ENCODE results near the gene ATP11C. TPM values are rescaled to one million over a fixed set of nuclear protein-coding genes. Genes with fewer than 3 reads are reported as not detected.

ATP11C gene
- total and polyA plus RNA-seq, 10 of the 15 experiments (the other 5 are each of a cell fraction or from before 2014, with no cell fraction given), result 16.2 to 44.0 (median 24.8) TPM

GRCh38 chrX:139724626-139725025 lies 208.2 kb downstream of the ATP11C start:
- no peaks in the 10 kb centered on the region for H3K36me3 ChIP-seq (ENCODE audit: control insufficient read depth in 2 of 2, insufficient read depth in 2 of 2, low read length in 1 of 2)
- no TSS peak for BruUV-seq (replicated peaks)
- H3K9ac ChIP-seq (ENCODE audit: control insufficient read depth, insufficient read depth, low read length), result no peak overlapping the region
- intact Hi-C loops (cut with micrococcal nuclease; ENCODE audit: unreplicated experiment), result loop anchor here (5.0 kb wide), 1 partner anchor 208 kb away; the partner anchor contains the start of gene ATP11C
- DNase-seq (ENCODE audit: low read depth, low spot score) (no peak), ATAC-seq (no peak), FAIRE-seq (no peak)
- H3K79me2 ChIP-seq (ENCODE audit: control insufficient read depth, insufficient read depth, low read length), result no peaks in the 10 kb centered on the region
- in situ Hi-C loops (cut with MboI), result no loop called here
- H3K4me1 ChIP-seq (ENCODE audit: control insufficient read depth, insufficient read depth, low read length), result no peaks in the 10 kb centered on the region
- H3K4me3 ChIP-seq, result no peak overlapping the region
- CTCF ChIA-PET, result no interaction called here
- SMC1A ChIA-PET (ENCODE audit: uncharacterized antibody, unreplicated experiment), result no interaction called here
- TF ChIP-seq ZZZ3 (IDR thresholded peaks at IDR 0.05; ENCODE audit: control insufficient read depth, insufficient read length, low read depth) (no peak), MLLT1 (IDR thresholded peaks at IDR 0.05) (no peak), SIN3A (IDR thresholded peaks at IDR 0.05; ENCODE audit: low read depth, low read length) (no peak)
- TF ChIP-seq, protein P1, sequence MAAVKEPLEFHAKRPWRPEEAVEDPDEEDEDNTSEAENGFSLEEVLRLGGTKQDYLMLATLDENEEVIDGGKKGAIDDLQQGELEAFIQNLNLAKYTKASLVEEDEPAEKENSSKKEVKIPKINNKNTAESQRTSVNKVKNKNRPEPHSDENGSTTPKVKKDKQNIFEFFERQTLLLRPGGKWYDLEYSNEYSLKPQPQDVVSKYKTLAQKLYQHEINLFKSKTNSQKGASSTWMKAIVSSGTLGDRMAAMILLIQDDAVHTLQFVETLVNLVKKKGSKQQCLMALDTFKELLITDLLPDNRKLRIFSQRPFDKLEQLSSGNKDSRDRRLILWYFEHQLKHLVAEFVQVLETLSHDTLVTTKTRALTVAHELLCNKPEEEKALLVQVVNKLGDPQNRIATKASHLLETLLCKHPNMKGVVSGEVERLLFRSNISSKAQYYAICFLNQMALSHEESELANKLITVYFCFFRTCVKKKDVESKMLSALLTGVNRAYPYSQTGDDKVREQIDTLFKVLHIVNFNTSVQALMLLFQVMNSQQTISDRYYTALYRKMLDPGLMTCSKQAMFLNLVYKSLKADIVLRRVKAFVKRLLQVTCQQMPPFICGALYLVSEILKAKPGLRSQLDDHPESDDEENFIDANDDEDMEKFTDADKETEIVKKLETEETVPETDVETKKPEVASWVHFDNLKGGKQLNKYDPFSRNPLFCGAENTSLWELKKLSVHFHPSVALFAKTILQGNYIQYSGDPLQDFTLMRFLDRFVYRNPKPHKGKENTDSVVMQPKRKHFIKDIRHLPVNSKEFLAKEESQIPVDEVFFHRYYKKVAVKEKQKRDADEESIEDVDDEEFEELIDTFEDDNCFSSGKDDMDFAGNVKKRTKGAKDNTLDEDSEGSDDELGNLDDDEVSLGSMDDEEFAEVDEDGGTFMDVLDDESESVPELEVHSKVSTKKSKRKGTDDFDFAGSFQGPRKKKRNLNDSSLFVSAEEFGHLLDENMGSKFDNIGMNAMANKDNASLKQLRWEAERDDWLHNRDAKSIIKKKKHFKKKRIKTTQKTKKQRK (IDR thresholded peaks at IDR 0.05; ENCODE audit: low read depth, low read length), result no peak
- no peaks in the 10 kb centered on the region for H4K20me1 ChIP-seq (ENCODE audit: control insufficient read depth, insufficient read depth)
- WGBS (ENCODE audit: insufficient coverage, insufficient replicate concordance, low lambda C conversion rate, missing lambda C conversion rate), result 54% methylated on average over 2 of the region's 2 CpGs
- POLR2A ChIA-PET, result no interaction called here
- RAD21 ChIA-PET (ENCODE audit: unreplicated experiment), result no interaction called here
- no peaks in the 10 kb centered on the region for H3K27me3 ChIP-seq (replicated peaks in 1 of 2; ENCODE audit: control insufficient read depth in 2 of 2, insufficient read depth in 2 of 2, low read length in 1 of 2)
- no peak overlapping the region for H3K4me2 ChIP-seq (ENCODE audit: control insufficient read depth, insufficient read depth)
- no peak overlapping the region for H2AFZ ChIP-seq (ENCODE audit: control insufficient read depth, low read depth, low read length)
- no peak overlapping the region for H3K27ac ChIP-seq (ENCODE audit: control insufficient read depth, insufficient read depth)
- H3K9me3 ChIP-seq (replicated peaks; ENCODE audit: control insufficient read depth, insufficient read depth, low read length), result no peaks in the 10 kb centered on the region
